ENCODE measurements around the gene ALDH8A1.
"Not testable (repeated sequence)": the region's sequence is repeated elsewhere in the genome, so short reads cannot be mapped to it uniquely, and the experiment has no call there.

The ALDH8A1 gene

DNA sequence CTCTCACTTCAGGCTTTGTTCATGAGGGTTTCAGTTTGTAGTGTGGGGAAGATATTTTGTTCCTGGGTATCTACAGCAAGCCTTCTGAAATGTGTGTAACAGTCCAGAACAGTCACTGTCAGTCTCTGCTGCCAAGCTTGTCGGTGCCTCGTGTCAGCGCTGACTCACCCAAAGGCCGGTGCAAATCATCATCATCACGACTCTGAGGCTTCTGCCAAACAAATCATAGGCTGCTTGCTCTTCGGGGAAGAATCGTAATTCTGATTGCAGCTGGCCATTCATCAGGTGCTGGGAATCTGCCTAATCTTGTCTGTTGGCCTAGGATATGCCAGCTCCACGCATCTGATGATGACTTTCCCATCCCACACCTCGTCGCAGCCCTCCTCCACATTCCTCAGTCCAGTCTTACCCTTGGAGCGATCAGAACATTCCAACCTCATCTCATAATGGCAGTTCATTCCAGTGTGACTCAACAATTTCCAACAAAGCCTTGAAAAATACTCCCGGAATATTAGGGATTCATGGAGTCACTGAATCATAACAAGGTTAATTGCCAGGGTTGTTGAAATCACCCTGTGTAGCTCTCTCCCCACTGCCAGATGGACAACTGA, 40.9 kb downstream of the ALDH8A1 start:
- no peak for DNase-seq (ENCODE audit: low spot score)
- no peak overlapping the region for H2BK5ac ChIP-seq (ENCODE audit: low read length)
- no peak overlapping the region for H3K27ac ChIP-seq (replicated peaks; ENCODE audit: low read length)
- no peaks in the 10 kb centered on the region for H3K9me3 ChIP-seq (replicated peaks in 1 of 2; ENCODE audit: control insufficient read depth in 2 of 2, insufficient read depth in 1 of 2, low read depth in 1 of 2, low read length in 2 of 2)
- no peaks in the 10 kb centered on the region for H3K79me1 ChIP-seq (ENCODE audit: low read depth, low read length)
- H3K4me2 ChIP-seq (ENCODE audit: insufficient read depth, low read length, poor library complexity, severe bottlenecking), result no peak overlapping the region
- no peak overlapping the region for H3K4me3 ChIP-seq (ENCODE audit: low read length in 2 of 2)
- H2AK5ac ChIP-seq (ENCODE audit: low read depth, low read length), result no peak overlapping the region
- H3K23ac ChIP-seq (ENCODE audit: low read depth, low read length, poor library complexity), result no peak overlapping the region
- no peak overlapping the region for H3K14ac ChIP-seq (ENCODE audit: low read length)
- H3K9ac ChIP-seq (ENCODE audit: low read depth, low read length, poor library complexity), result no peak overlapping the region
- no peak overlapping the region for H3K4ac ChIP-seq (ENCODE audit: low read length)
- H4K91ac ChIP-seq (ENCODE audit: low read depth, low read length, poor library complexity), result no peak overlapping the region
- no peak overlapping the region for H2BK12ac ChIP-seq (ENCODE audit: low read length)
- H4K8ac ChIP-seq (ENCODE audit: low read depth, low read length), result no peak overlapping the region
- no peaks in the 10 kb centered on the region for H3K4me1 ChIP-seq (ENCODE audit: control insufficient read depth in 2 of 2, insufficient read depth in 1 of 2, low read depth in 1 of 2, low read length in 2 of 2)
- no peak overlapping the region for H2AFZ ChIP-seq (ENCODE audit: low read length)
- no peaks in the 10 kb centered on the region for H3K36me3 ChIP-seq (replicated peaks in 1 of 2; ENCODE audit: control insufficient read depth in 2 of 2, insufficient read depth in 2 of 2, low read length in 2 of 2)
- H3K18ac ChIP-seq (ENCODE audit: low read length), result no peak overlapping the region
- no CpG with 5 or more reads among the region's 12 CpGs for WGBS, 2 donors (ENCODE audit: extremely low coverage in 2 of 2, insufficient read length in 2 of 2, insufficient replicate concordance in 1 of 2)
- no peak overlapping the region for H2BK15ac ChIP-seq (ENCODE audit: low read length)
- no peak overlapping the region for H2BK120ac ChIP-seq (ENCODE audit: low read depth, low read length)
- H3K27me3 ChIP-seq (ENCODE audit: control insufficient read depth in 3 of 3, insufficient read depth in 3 of 3, low read depth in 1 of 3, low read length in 3 of 3), result peaks cover 0 to 13% (median 0%) of the 10 kb centered on the region in 3 experiments

DNA sequence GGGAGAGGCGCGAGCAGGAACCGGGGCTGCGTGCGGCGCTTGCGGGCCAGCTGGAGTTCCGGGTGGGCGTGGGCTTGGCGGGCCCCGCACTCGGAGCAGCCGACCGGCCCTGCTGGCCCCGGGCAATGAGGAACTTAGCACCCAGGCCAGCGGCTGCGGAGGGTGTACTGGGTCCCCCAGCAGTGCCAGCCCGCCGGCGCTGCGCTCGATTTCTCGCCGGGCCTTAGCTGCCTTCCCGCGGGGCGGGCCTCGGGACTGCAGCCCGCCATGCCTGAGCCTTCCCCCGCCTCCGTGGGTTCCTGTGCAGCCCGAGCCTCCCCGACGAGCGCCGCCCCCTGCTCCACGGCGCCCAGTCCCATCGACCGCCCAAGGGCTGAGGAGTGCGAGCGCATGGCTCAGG, 45.2 kb downstream of the ALDH8A1 start:
- H3K9ac ChIP-seq (ENCODE audit: low read depth, low read length, poor library complexity); H4K8ac ChIP-seq (ENCODE audit: low read depth, low read length); H2AFZ ChIP-seq (ENCODE audit: low read length); H4K91ac ChIP-seq (ENCODE audit: low read depth, low read length, poor library complexity); H3K18ac ChIP-seq (ENCODE audit: low read length); H3K27ac ChIP-seq (replicated peaks; ENCODE audit: low read length); H3K4me3 ChIP-seq (ENCODE audit: low read length in 2 of 2); H3K14ac ChIP-seq (ENCODE audit: low read length); H2AK5ac ChIP-seq (ENCODE audit: low read depth, low read length); H3K4me1 ChIP-seq (ENCODE audit: control insufficient read depth in 2 of 2, insufficient read depth in 1 of 2, low read depth in 1 of 2, low read length in 2 of 2); H3K36me3 ChIP-seq (replicated peaks in 1 of 2; ENCODE audit: control insufficient read depth in 2 of 2, insufficient read depth in 2 of 2, low read length in 2 of 2); H3K27me3 ChIP-seq (ENCODE audit: control insufficient read depth in 3 of 3, insufficient read depth in 3 of 3, low read depth in 1 of 3, low read length in 3 of 3); H3K23ac ChIP-seq (ENCODE audit: low read depth, low read length, poor library complexity); H3K9me3 ChIP-seq (replicated peaks in 1 of 2; ENCODE audit: control insufficient read depth in 2 of 2, insufficient read depth in 1 of 2, low read depth in 1 of 2, low read length in 2 of 2); DNase-seq (ENCODE audit: low spot score); H2BK12ac ChIP-seq (ENCODE audit: low read length); H2BK5ac ChIP-seq (ENCODE audit: low read length); H3K4me2 ChIP-seq (ENCODE audit: insufficient read depth, low read length, poor library complexity, severe bottlenecking); H3K4ac ChIP-seq (ENCODE audit: low read length); H3K79me1 ChIP-seq (ENCODE audit: low read depth, low read length); H2BK120ac ChIP-seq (ENCODE audit: low read depth, low read length); H2BK15ac ChIP-seq (ENCODE audit: low read length): not testable (repeated sequence)
- no CpG with 5 or more reads among the region's 42 CpGs for WGBS, 2 donors (ENCODE audit: extremely low coverage in 2 of 2, insufficient read length in 2 of 2, insufficient replicate concordance in 1 of 2)

DNA sequence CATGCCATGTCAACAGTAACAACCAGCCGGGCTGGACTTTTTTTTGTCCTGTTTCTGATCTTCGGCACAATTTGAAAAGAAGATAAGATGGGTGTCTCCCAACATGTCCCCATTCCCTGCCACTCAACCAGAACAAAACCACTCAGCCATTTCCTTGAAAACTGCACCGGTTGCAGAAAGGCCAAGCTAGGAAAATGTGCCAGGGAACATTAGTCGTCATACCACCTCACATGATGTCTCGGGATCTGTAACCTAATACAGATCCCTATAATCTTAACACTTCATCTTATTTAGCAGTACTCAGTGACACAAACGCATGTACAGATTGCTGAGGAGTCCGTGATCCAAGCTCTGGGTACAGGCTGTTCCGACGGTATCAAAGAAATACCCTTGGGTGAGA, 46.5 kb downstream of the ALDH8A1 start:
- Histone ChIP-seq H2AFZ (ENCODE audit: low read length) (no peak overlapping the region), H3K4me3 (ENCODE audit: low read length in 2 of 2) (no peak overlapping the region), H3K9ac (ENCODE audit: low read depth, low read length, poor library complexity) (no peak overlapping the region), H4K8ac (ENCODE audit: low read depth, low read length) (no peak overlapping the region), H4K91ac (ENCODE audit: low read depth, low read length, poor library complexity) (no peak overlapping the region), H3K4me2 (ENCODE audit: insufficient read depth, low read length, poor library complexity, severe bottlenecking) (no peak overlapping the region), H2AK5ac (ENCODE audit: low read depth, low read length) (no peak overlapping the region), H2BK12ac (ENCODE audit: low read length) (no peak overlapping the region), H3K23ac (ENCODE audit: low read depth, low read length, poor library complexity) (no peak overlapping the region), H3K36me3 (replicated peaks in 1 of 2; ENCODE audit: control insufficient read depth in 2 of 2, insufficient read depth in 2 of 2, low read length in 2 of 2) (no peaks in the 10 kb centered on the region), H3K4me1 (ENCODE audit: control insufficient read depth in 2 of 2, insufficient read depth in 1 of 2, low read depth in 1 of 2, low read length in 2 of 2) (no peaks in the 10 kb centered on the region), H3K9me3 (replicated peaks in 1 of 2; ENCODE audit: control insufficient read depth in 2 of 2, insufficient read depth in 1 of 2, low read depth in 1 of 2, low read length in 2 of 2) (no peaks in the 10 kb centered on the region), H3K27ac (replicated peaks; ENCODE audit: low read length) (no peak overlapping the region), H3K27me3 (ENCODE audit: control insufficient read depth in 3 of 3, insufficient read depth in 3 of 3, low read depth in 1 of 3, low read length in 3 of 3) (no peaks in the 10 kb centered on the region), H3K79me1 (ENCODE audit: low read depth, low read length) (no peaks in the 10 kb centered on the region), H2BK120ac (ENCODE audit: low read depth, low read length) (no peak overlapping the region), H3K18ac (ENCODE audit: low read length) (no peak overlapping the region), H3K4ac (ENCODE audit: low read length) (no peak overlapping the region), H2BK15ac (ENCODE audit: low read length) (no peak overlapping the region), H3K14ac (ENCODE audit: low read length) (no peak overlapping the region), H2BK5ac (ENCODE audit: low read length) (no peak overlapping the region)
- no CpG with 5 or more reads among the region's 9 CpGs for WGBS, 2 donors (ENCODE audit: extremely low coverage in 2 of 2, insufficient read length in 2 of 2, insufficient replicate concordance in 1 of 2)
- no peak for DNase-seq (ENCODE audit: low spot score)

DNA sequence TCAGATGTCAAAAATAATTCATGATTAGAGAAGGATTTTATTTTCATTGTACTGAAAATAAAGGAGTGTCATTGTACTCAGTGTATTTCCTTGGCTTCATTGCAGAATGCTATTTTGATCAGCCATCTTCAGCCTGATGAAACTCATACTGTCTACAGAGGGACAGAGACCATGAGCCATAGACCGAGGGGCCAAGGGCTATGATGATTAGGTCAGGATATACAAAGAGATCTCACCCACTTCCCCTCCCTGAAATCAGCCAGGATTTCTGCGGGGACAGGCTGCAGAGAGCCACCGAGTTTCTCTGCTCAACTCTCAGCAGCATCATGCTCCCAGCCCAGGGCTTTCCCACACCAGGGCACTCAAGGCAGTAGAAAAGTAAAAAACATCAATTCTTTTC, 47.0 kb downstream of the ALDH8A1 start:
- Histone ChIP-seq H2AK5ac (ENCODE audit: low read depth, low read length) (no peak overlapping the region), H3K9me3 (replicated peaks in 1 of 2; ENCODE audit: control insufficient read depth in 2 of 2, insufficient read depth in 1 of 2, low read depth in 1 of 2, low read length in 2 of 2) (no peaks in the 10 kb centered on the region), H3K4me2 (ENCODE audit: insufficient read depth, low read length, poor library complexity, severe bottlenecking) (no peak overlapping the region), H3K79me1 (ENCODE audit: low read depth, low read length) (no peaks in the 10 kb centered on the region), H3K23ac (ENCODE audit: low read depth, low read length, poor library complexity) (no peak overlapping the region), H3K27me3 (ENCODE audit: control insufficient read depth in 3 of 3, insufficient read depth in 3 of 3, low read depth in 1 of 3, low read length in 3 of 3) (no peaks in the 10 kb centered on the region), H3K4me3 (ENCODE audit: low read length in 2 of 2) (no peak overlapping the region), H3K4ac (ENCODE audit: low read length) (no peak overlapping the region), H2BK12ac (ENCODE audit: low read length) (no peak overlapping the region), H2BK15ac (ENCODE audit: low read length) (no peak overlapping the region), H4K8ac (ENCODE audit: low read depth, low read length) (no peak overlapping the region), H3K4me1 (ENCODE audit: control insufficient read depth in 2 of 2, insufficient read depth in 1 of 2, low read depth in 1 of 2, low read length in 2 of 2) (no peaks in the 10 kb centered on the region), H4K91ac (ENCODE audit: low read depth, low read length, poor library complexity) (no peak overlapping the region), H3K14ac (ENCODE audit: low read length) (no peak overlapping the region), H2BK5ac (ENCODE audit: low read length) (no peak overlapping the region), H2AFZ (ENCODE audit: low read length) (no peak overlapping the region), H2BK120ac (ENCODE audit: low read depth, low read length) (no peak overlapping the region), H3K18ac (ENCODE audit: low read length) (no peak overlapping the region), H3K9ac (ENCODE audit: low read depth, low read length, poor library complexity) (no peak overlapping the region), H3K27ac (replicated peaks; ENCODE audit: low read length) (no peak overlapping the region), H3K36me3 (replicated peaks in 1 of 2; ENCODE audit: control insufficient read depth in 2 of 2, insufficient read depth in 2 of 2, low read length in 2 of 2) (no peaks in the 10 kb centered on the region)
- no CpG with 5 or more reads among the region's 3 CpGs for WGBS, 2 donors (ENCODE audit: extremely low coverage in 2 of 2, insufficient read length in 2 of 2, insufficient replicate concordance in 1 of 2)
- DNase-seq (ENCODE audit: low spot score), result no peak
